Esophagus squamous epithelium (tissue), 5 donors: ENCODE results near the gene SETD1B. TPM values are rescaled to one million over a fixed set of nuclear protein-coding genes. Genes with fewer than 3 reads are reported as not detected.
A peak's percentile ranks its signal among the peaks of the same experiment; 100 is the strongest.

Experiments
- DNase-seq: peaks from one replicate; lab custom pipeline; 2025; lab: John Stamatoyannopoulos, UW
- H3K27ac ChIP-seq, 4 donors: fragments of 200-600 bp; sonication (generic); one replicate each; pipeline ENCODE4 v1.5.1; 2016 to 2019; ENCODE audit warnings: mild to moderate bottlenecking in 1 of 4
- H3K27me3 ChIP-seq, 4 donors: fragments of 200-600 bp; sonication (generic); 1 replicate in 3 of 4; 2 replicates in 1 of 4; pipeline versions ENCODE4 v1.5.1 to v1.6.0; 2017 to 2021; ENCODE audit warnings: antibody characterized with exemption in 1 of 4
- H3K36me3 ChIP-seq, 3 donors: fragments of 200-600 bp; sonication (generic); one replicate each; pipeline ENCODE4 v1.5.1; 2016 to 2019
- H3K4me1 ChIP-seq, 3 donors: fragments of 200-600 bp; sonication (generic); one replicate each; pipeline ENCODE4 v1.5.1; 2017 to 2019
- H3K4me3 ChIP-seq, 4 donors: fragments of 200-600 bp; sonication (generic); 1 replicate in 3 of 4; 2 replicates in 1 of 4; pipeline ENCODE4 v1.5.1; 2016 to 2019; ENCODE audit warnings: mild to moderate bottlenecking in 2 of 4, moderate library complexity in 1 of 4
- H3K9me3 ChIP-seq, 3 donors: fragments of 200-600 bp; sonication (generic); one replicate each; pipeline ENCODE4 v1.5.1; 2016 to 2019
- POLR2A ChIP-seq, 4 donors: fragments of 450-650 bp; IDR thresholded peaks; one replicate each; pipeline ENCODE4 v1.6.1; 2017; ENCODE audit warnings: antibody characterized with exemption in 4 of 4, mild to moderate bottlenecking in 4 of 4, moderate library complexity in 3 of 4
- WGBS, 2 donors: methylation state at CpG; one replicate each; pipeline ENCODE4 v1.1.5; 2018; 5-methylcytosine and 5-hydroxymethylcytosine counted together
- intact Hi-C: fragments of 100-400 bp; cut with DNase I; formaldehyde crosslinking; loops from one replicate; pipeline ENCODE4 v1.15.0; 2022
- total RNA-seq, 4 donors: library from RNA; depleted of rRNA; stranded (reverse); fragments of >200 nt; gene quantifications; one replicate each; pipeline ENCODE4 v1.1.0, GENCODE V29; 2016
- TF ChIP-seq, protein P1 (sequence below), 6 experiments: fragments of 450-650 bp in 4 of 6; fragments of 200-600 bp in 2 of 6; sonication (generic) in 2 of 6; IDR thresholded peaks; one replicate each; pipeline ENCODE4 v1.5.1; 2016 to 2019; ENCODE audit warnings: antibody characterized with exemption in 6 of 6, mild to moderate bottlenecking in 4 of 6, moderate library complexity in 4 of 6
- donor health status: DM: yes; HTN: yes; CAD: no.

The SETD1B gene
- total RNA-seq, 4 donors from 2014 or later: 5.6 to 14.4 (median 10.6) TPM

DNA sequence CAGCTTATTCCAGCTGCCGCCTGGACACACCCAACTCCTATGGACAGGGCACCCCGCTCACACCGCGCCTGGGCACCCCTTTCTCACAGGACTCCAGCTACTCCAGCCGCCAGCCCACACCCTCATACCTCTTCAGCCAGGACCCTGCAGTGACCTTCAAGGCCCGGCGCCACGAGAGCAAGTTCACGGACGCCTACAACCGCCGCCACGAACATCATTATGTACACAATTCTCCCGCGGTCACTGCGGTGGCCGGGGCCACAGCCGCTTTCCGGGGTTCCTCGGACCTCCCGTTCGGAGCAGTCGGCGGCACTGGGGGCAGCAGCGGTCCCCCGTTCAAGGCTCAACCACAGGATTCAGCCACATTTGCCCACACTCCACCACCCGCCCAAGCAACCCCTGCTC lies 5.9 kb downstream of the SETD1B start:
- Histone ChIP-seq H3K27me3 (no peaks in the 10 kb centered on the region), H3K4me1 (peaks cover 54 to 82% (median 58%) of the 10 kb centered on the region in 3 donors), H3K4me3 (no peak overlapping the region), H3K36me3 (peaks cover 18 to 83% (median 25%) of the 10 kb centered on the region in 3 donors), H3K9me3 (no peaks in the 10 kb centered on the region), H3K27ac (no peak overlapping the region)
- intact Hi-C loops: loop anchor here (10.0 kb wide), 1 partner anchor 75 kb away; the partner anchor contains the start of gene PSMD9
- no peak for DNase-seq
- no peak for TF ChIP-seq POLR2A (IDR thresholded peaks at IDR 0.05)
- TF ChIP-seq, protein P1, sequence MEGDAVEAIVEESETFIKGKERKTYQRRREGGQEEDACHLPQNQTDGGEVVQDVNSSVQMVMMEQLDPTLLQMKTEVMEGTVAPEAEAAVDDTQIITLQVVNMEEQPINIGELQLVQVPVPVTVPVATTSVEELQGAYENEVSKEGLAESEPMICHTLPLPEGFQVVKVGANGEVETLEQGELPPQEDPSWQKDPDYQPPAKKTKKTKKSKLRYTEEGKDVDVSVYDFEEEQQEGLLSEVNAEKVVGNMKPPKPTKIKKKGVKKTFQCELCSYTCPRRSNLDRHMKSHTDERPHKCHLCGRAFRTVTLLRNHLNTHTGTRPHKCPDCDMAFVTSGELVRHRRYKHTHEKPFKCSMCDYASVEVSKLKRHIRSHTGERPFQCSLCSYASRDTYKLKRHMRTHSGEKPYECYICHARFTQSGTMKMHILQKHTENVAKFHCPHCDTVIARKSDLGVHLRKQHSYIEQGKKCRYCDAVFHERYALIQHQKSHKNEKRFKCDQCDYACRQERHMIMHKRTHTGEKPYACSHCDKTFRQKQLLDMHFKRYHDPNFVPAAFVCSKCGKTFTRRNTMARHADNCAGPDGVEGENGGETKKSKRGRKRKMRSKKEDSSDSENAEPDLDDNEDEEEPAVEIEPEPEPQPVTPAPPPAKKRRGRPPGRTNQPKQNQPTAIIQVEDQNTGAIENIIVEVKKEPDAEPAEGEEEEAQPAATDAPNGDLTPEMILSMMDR (IDR thresholded peaks at IDR 0.05): no peak
- 80 to 87% methylated on average over 2 to 24 of the region's 27 CpGs for whole genome bisulfite sequencing, 2 donors

DNA sequence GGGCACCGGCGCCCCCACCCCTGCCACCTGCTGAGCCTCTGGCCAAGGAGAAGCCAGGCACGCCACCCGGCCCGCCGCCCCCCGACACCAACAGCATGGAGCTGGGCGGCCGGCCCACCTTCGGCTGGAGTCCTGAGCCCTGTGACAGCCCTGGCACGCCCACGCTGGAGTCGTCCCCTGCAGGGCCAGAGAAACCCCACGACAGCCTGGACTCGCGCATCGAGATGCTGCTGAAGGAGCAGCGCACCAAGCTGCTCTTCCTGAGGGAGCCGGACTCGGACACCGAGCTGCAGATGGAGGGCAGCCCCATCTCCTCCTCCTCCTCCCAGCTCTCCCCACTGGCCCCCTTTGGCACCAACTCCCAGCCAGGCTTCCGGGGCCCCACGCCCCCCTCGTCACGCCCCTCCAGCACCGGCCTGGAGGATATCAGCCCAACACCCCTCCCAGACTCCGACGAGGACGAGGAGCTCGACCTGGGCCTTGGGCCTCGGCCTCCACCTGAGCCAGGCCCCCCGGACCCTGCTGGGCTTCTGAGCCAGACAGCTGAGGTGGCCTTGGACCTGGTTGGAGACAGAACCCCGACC lies 6.5 kb downstream of the SETD1B start:
- DNase-seq: no peak
- H3K27ac ChIP-seq: no peak overlapping the region
- 60 to 83% methylated on average over 1 of the region's 33 CpGs for WGBS, 2 donors
- no peak overlapping the region for H3K4me3 ChIP-seq
- TF ChIP-seq, protein P1 (IDR thresholded peaks at IDR 0.05): no peak
- TF ChIP-seq POLR2A (IDR thresholded peaks at IDR 0.05): no peak
- peaks cover 54 to 76% (median 58%) of the 10 kb centered on the region in 3 donors for H3K4me1 ChIP-seq
- intact Hi-C loops: loop anchor here (10.0 kb wide), 1 partner anchor 74 kb away; the partner anchor contains the start of gene PSMD9
- peaks cover 23 to 89% (median 28%) of the 10 kb centered on the region in 3 donors for H3K36me3 ChIP-seq
- H3K27me3 ChIP-seq: no peaks in the 10 kb centered on the region
- H3K9me3 ChIP-seq: no peaks in the 10 kb centered on the region

GRCh38 chr12:121810833-121811433 lies 7.1 kb downstream of the SETD1B start:
- H3K27me3 ChIP-seq: no peaks in the 10 kb centered on the region
- peaks cover 27 to 93% (median 30%) of the 10 kb centered on the region in 3 donors for H3K36me3 ChIP-seq
- WGBS, 2 donors: 29 to 48% methylated on average over 5 to 6 of the region's 6 CpGs
- H3K4me3 ChIP-seq: peak overlapping the region in 3 of 4 donors; percentile 61 to 62 (median 61)
- intact Hi-C loops: loop anchor here (10.0 kb wide), 1 partner anchor 74 kb away; the partner anchor contains the start of gene PSMD9
- H3K4me1 ChIP-seq: peaks cover 50 to 70% (median 53%) of the 10 kb centered on the region in 3 donors
- H3K9me3 ChIP-seq: no peaks in the 10 kb centered on the region
- H3K27ac ChIP-seq: peak overlapping the region; percentile 57 to 80 (median 76)
- no peak for DNase-seq
- TF ChIP-seq POLR2A (IDR thresholded peaks at IDR 0.05): no peak
- TF ChIP-seq, protein P1 (IDR thresholded peaks at IDR 0.05): no peak

DNA sequence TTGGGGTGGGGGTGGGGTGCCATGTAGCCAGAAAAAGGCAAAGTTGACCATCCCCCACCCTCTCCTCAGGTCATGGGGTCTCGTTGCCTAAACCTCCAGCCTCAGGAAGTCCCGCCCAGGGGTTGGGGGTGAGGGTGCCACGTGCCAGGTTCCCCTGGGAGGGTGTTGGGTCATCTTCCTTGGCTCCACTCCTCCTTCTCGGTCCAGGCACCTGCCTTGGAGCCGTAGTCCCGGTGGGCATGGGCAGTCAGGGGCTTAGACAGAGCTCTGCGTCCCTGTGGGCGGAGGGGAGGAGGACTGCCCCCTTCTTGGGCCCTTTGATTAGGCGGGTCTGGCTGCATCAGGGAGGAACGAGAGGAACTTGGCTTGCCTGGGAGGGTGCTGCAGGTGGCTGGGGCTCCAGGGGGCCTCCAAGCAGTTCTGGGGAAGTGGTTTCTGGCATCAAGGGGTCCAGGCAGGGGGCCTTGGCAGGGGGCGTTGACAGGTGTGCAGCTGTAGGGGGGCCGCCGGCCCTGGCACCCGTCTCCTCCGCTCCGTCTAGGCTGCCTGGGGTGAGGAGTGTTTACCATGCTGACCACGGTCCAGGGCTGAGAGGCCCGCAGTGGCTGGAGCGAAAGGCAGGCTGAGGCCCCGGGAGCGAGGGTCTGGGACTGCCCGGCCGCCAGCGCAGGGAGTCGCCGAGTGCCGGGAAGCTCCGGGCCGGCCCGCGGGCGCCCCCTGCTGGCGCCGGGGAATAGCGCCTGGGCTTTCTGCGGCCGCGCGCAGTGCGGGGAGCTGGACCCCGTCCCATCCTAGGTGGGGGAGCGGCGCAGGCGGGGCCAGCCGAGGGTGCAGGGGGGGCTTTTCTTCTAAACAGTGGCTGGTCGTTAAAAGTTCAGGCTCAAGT lies 7.9 kb downstream of the SETD1B start:
- no peak for DNase-seq

More for the DNA sequence above, 7.9 kb downstream of the SETD1B start:
- intact Hi-C loops: loop anchor here (10.0 kb wide), 1 partner anchor 73 kb away; the partner anchor contains the start of gene PSMD9
- no peaks in the 10 kb centered on the region for H3K9me3 ChIP-seq
- peak overlapping the region; percentile 57 to 80 (median 76) for H3K27ac ChIP-seq
- peaks cover 43 to 63% (median 46%) of the 10 kb centered on the region in 3 donors for H3K4me1 ChIP-seq
- H3K36me3 ChIP-seq: peaks cover 35 to 93% (median 37%) of the 10 kb centered on the region in 3 donors
- WGBS, 2 donors: 0% methylated on average over 8 of the region's 46 CpGs; no CpG with 5 or more reads in 1 of the 2 donors
- no peaks in the 10 kb centered on the region for H3K27me3 ChIP-seq
- peak overlapping the region; percentile 46 to 62 (median 61) for H3K4me3 ChIP-seq
- TF ChIP-seq, protein P1 (IDR thresholded peaks at IDR 0.05): peak; percentile 98 to 100 (median 99)
- no peak for TF ChIP-seq POLR2A (IDR thresholded peaks at IDR 0.05)
